BLaER1 treated with 17β-estradiol and CSF1 and Interleukin-3, amounts not matched to agents 10 nM and 100 nM (cell line): ENCODE data around the gene SLC38A7.

Experiments
- H3K27ac ChIP-seq, 11 experiments: shearing (Covaris generic); formaldehyde crosslinking; 2 replicates each; pipeline ENCODE4 v1.8.1; 2022
- H3K27me3 ChIP-seq, 11 experiments: shearing (Covaris generic); formaldehyde crosslinking; 2 replicates each; pipeline ENCODE4 v1.8.1; 2022
- H3K36me3 ChIP-seq, 11 experiments: shearing (Covaris generic); formaldehyde crosslinking; 2 replicates each; pipeline ENCODE4 v1.8.1; 2022
- H3K4me1 ChIP-seq, 10 experiments: shearing (Covaris generic); formaldehyde crosslinking; 2 replicates each; pipeline ENCODE4 v1.8.1; 2022
- H3K4me2 ChIP-seq, 11 experiments: shearing (Covaris generic); formaldehyde crosslinking; 2 replicates each; pipeline ENCODE4 v1.8.1; 2022
- H3K4me3 ChIP-seq, 10 experiments: shearing (Covaris generic); formaldehyde crosslinking; 2 replicates each; pipeline ENCODE4 v1.8.1; 2022
- H3K9ac ChIP-seq, 11 experiments: shearing (Covaris generic); formaldehyde crosslinking; 2 replicates each; pipeline ENCODE4 v1.8.1; 2022
- H3K9me3 ChIP-seq, 11 experiments: shearing (Covaris generic); formaldehyde crosslinking; replicated peaks in 1 of 11; 2 replicates each; pipeline ENCODE4 v1.8.1; 2022
- H4K20me1 ChIP-seq, 11 experiments: shearing (Covaris generic); formaldehyde crosslinking; 2 replicates each; pipeline ENCODE4 v1.8.1; 2022
- Cebpa-rat ChIP-seq, 11 experiments: shearing (Covaris generic); IDR thresholded peaks; 2 replicates each; pipeline ENCODE4 v1.8.1; 2022

Gene SLC38A7, protein sequence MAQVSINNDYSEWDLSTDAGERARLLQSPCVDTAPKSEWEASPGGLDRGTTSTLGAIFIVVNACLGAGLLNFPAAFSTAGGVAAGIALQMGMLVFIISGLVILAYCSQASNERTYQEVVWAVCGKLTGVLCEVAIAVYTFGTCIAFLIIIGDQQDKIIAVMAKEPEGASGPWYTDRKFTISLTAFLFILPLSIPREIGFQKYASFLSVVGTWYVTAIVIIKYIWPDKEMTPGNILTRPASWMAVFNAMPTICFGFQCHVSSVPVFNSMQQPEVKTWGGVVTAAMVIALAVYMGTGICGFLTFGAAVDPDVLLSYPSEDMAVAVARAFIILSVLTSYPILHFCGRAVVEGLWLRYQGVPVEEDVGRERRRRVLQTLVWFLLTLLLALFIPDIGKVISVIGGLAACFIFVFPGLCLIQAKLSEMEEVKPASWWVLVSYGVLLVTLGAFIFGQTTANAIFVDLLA

DNA sequence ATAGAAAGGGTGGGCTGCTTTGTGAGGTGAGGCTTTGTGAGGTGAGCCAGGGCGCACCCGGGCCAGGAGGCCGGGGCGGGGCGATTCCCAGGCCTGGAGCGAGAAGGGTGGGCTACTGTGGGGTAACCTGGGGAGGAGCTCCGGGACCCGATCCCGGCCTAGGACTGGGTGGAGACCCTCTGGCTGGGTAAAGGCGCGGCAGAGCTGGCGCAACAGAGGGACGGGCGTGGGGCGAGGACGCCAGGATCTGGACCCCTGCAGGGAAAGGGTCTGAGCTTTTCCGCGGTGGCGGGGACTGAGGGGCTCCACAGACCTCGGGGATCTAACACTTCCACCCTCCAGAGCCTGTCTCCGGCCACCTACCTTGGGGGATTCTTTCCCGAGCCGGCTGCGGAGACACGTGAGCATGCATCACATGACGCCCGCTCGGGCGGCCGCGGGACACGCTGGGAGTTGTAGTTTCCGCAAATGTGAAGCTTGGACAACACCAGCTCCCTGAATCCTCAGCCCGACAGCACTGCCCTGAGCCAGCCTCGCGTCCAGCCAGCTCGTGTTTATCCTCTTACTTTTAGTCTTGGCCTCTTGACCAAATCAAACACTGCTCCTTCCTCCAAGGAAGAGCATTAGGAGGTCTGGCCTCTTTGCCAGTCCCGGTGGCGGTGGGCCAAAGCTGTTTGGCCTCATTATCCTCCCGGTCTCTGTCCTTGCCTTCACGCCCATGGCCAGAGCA, at the start of gene SLC38A7:
SLC38A7 (minus strand) TSS at position 417 of the 730 bp plus-strand sequence. CDS start 4,644 bp downstream, outside the sequence.
- Histone ChIP-seq H3K4me3 (peak within 1 kb of the TSS; percentile 74 to 96 (median 86)), H3K27me3 (no peaks in the 10 kb centered on the region), H3K4me2 (peak within 1 kb of the TSS; percentile 89 to 100 (median 95)), H3K4me1 (peaks cover 14 to 55% (median 20%) of the 10 kb centered on the region in 10 experiments), H3K27ac (peak within 1 kb of the TSS; percentile 75 to 97 (median 86)), H3K9me3 (no peaks in the 10 kb centered on the region), H4K20me1 (peaks cover 0 to 38% (median 0%) of the 10 kb centered on the region in 11 experiments; a peak in 7 of 22 replicates), H3K36me3 (peaks cover 5 to 29% (median 12%) of the 10 kb centered on the region in 11 experiments; a peak in 18 of 22 replicates), H3K9ac (peak within 1 kb of the TSS; percentile 83 to 95 (median 90))
- TF ChIP-seq Cebpa-rat (IDR thresholded peaks at IDR 0.05): no peak

DNA sequence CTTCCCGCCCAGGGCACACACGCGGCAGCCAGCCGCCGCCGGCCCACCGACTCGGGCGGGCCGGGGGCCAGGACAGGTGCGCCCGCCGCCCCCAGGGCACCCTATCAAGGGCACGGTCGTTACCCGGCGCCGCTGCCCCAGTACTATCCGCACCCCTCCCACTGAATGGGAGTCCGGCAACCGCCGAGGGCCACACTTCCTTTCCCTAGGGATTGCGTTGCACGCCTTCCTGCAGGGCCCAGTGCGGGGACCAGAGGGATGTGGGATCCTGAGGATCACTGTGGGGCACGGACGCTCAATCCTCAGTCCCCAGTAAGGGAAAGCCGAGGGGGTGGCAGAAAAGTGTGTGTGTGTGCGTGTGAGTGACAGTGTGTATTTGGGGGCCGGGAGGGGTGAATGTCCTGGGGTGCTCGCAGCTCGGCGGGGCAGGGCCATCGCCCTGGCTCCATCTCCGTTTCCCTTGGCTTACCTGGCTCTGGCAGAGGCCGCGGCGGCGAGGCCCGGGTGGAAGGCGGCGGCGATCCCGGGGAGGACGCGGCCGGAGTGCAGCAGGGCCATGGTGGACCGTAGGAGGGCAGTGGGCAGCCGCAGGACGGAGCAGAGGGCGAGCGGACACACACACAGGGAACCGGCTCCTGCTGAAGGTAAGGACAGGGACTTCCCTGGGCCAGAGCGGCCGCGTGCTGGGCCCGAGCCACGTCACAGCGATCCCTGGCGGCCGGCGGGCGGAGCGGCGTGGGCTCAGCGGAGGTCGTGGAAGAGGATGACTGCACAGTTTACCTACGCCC, 49.3 kb upstream of the SLC38A7 start, which contains the start of gene GOT2:
GOT2 (minus strand) TSS at position 646 of the 788 bp plus-strand sequence; CDS start at position 558, 88 bp downstream.
- H3K9me3 ChIP-seq: no peaks in the 10 kb centered on the region
- H3K4me2 ChIP-seq: peak within 1 kb of the TSS; percentile 85 to 97 (median 91)
- peak within 1 kb of the TSS; percentile 74 to 96 (median 92) for H3K4me3 ChIP-seq
- H3K27ac ChIP-seq: peak within 1 kb of the TSS; percentile 12 to 89 (median 85); a peak in 21 of 22 replicates
- H4K20me1 ChIP-seq: peaks cover 0 to 39% (median 27%) of the 10 kb centered on the region in 11 experiments; a peak in 15 of 22 replicates
- H3K36me3 ChIP-seq: peaks cover 0 to 27% (median 13%) of the 10 kb centered on the region in 11 experiments; a peak in 15 of 22 replicates
- H3K4me1 ChIP-seq: peaks cover 30 to 45% (median 38%) of the 10 kb centered on the region in 10 experiments
- no peaks in the 10 kb centered on the region for H3K27me3 ChIP-seq
- TF ChIP-seq Cebpa-rat (IDR thresholded peaks at IDR 0.05): no peak
- peak within 1 kb of the TSS; percentile 77 to 93 (median 87) for H3K9ac ChIP-seq

DNA sequence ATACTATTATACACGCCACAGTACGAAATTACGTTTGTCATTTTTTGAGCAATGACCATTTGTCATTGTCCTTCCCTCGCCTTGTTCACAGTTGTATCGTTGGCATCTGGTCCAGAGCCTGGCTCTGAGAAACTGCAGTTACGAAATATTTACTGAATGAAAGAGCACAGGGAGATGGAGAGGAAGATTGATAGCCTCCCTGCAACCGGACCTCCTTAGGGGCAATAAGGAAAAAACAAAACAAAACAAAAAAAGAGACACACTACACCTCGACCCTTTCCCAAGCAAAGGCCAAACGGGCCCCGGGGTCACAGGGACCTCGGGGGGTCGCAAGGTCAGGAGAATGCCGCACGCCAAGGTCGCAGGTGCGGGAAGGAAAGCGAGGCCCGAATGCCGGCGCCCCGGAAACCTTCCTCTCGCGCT, 48.7 kb upstream of the SLC38A7 start:
- TF ChIP-seq Cebpa-rat (IDR thresholded peaks at IDR 0.05): 0 out of 22 replicates have a peak, but pooled peaks of 1 of the 11 experiments have one; percentile 20
- H3K4me3 ChIP-seq: peak overlapping the region; percentile 74 to 96 (median 92)
- peak overlapping the region; percentile 12 to 89 (median 85); a peak in 21 of 22 replicates for H3K27ac ChIP-seq
- H3K36me3 ChIP-seq: peaks cover 0 to 33% (median 15%) of the 10 kb centered on the region in 11 experiments; a peak in 15 of 22 replicates
- H3K9me3 ChIP-seq: no peaks in the 10 kb centered on the region
- H3K27me3 ChIP-seq: no peaks in the 10 kb centered on the region
- H3K9ac ChIP-seq: peak overlapping the region; percentile 77 to 93 (median 87)
- H3K4me2 ChIP-seq: peak overlapping the region; percentile 85 to 97 (median 91)
- peaks cover 30 to 45% (median 38%) of the 10 kb centered on the region in 10 experiments for H3K4me1 ChIP-seq
- H4K20me1 ChIP-seq: peaks cover 0 to 45% (median 33%) of the 10 kb centered on the region in 11 experiments; a peak in 15 of 22 replicates

DNA sequence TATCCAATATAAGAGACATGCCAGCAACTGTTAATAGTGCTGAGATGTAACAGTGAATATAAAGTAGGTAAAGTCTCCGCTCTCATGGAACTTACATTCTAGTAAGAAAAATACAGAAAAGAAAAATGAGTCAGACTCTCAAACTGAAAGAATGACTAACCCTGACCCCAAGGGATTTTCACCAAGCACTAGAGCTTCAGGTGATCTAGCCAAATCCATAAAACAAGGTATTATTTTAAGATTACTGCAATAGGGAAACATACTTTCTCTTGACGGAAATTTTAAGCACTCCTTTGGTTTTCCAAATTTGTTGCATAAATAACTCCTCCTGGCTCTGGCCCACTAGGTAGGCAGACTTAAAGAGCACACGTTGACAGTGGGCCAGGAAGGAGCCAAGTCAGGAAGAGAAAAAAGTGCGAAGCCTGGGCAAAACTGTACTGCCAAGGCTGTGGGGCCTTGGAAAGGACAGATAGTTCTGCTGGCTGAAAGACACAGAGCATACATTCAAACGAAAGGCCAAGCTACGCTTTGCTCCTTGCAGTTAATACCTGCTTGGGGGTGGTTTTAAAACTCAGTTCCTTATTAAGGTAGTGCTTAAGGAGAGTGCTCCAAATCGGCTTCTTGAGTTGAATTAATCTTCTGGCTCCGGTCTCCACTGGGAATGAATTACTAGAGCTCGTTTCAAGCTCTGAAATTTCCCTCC, 48.1 kb upstream of the SLC38A7 start:
- peak overlapping the region in 8 of 11 experiments; percentile 25 to 89 (median 85); a peak in 12 of 22 replicates for H3K27ac ChIP-seq
- H3K36me3 ChIP-seq: peaks cover 0 to 38% (median 20%) of the 10 kb centered on the region in 11 experiments; a peak in 15 of 22 replicates
- no peaks in the 10 kb centered on the region for H3K9me3 ChIP-seq
- H3K4me2 ChIP-seq: peak overlapping the region; percentile 85 to 97 (median 91)
- peak overlapping the region; percentile 77 to 93 (median 87) for H3K9ac ChIP-seq
- H3K4me3 ChIP-seq: peak overlapping the region; percentile 74 to 96 (median 92)
- H3K27me3 ChIP-seq: no peaks in the 10 kb centered on the region
- peaks cover 30 to 45% (median 38%) of the 10 kb centered on the region in 10 experiments for H3K4me1 ChIP-seq
- no peak for TF ChIP-seq Cebpa-rat (IDR thresholded peaks at IDR 0.05)
- peaks cover 0 to 51% (median 39%) of the 10 kb centered on the region in 11 experiments; a peak in 17 of 22 replicates for H4K20me1 ChIP-seq

DNA sequence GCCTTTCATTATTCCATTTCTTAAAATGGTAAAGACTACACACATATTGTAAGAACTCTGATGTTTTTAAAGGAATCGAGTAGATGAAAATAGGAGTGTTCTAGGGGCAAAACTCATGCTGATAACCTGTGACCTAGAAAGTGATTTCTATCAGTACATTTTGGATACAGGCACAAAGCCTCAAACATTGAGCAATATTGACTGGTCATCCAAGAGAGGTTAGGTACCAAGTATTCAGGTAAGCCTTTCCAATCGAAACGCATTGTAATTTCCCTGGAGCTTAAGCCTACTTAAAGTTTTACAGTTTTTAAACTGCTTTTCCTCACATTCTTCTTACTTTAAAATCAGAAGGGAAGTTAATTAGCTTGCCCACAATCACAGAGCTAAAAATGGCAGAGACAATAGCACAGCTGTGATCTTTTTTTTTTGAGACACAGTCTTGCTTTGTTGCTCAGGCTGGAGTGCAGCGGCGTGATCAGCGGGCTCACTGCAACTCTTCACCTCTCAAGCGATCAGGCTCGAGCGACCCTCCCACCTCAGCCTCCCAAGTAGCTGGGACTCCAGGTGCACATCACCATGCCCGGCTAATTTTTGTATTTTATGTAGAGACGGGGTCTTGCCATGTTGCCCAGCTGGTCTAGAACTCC, 46.3 kb upstream of the SLC38A7 start:
- peak overlapping the region in 2 of 11 experiments; percentile 7 to 10; a peak in 1 of 22 replicates for H3K27ac ChIP-seq
- H3K4me2 ChIP-seq: peak overlapping the region; percentile 12 to 94 (median 85); a peak in 19 of 22 replicates
- H3K4me3 ChIP-seq: no peak overlapping the region
- H3K9me3 ChIP-seq: no peaks in the 10 kb centered on the region
- peaks cover 0 to 69% (median 53%) of the 10 kb centered on the region in 11 experiments; a peak in 17 of 22 replicates for H4K20me1 ChIP-seq
- peaks cover 30 to 45% (median 38%) of the 10 kb centered on the region in 10 experiments for H3K4me1 ChIP-seq
- H3K27me3 ChIP-seq: no peaks in the 10 kb centered on the region
- TF ChIP-seq Cebpa-rat (IDR thresholded peaks at IDR 0.05): no peak
- H3K9ac ChIP-seq: peak overlapping the region in 1 of 11 experiments; percentile 6; a peak in 1 of 22 replicates
- H3K36me3 ChIP-seq: peaks cover 0 to 50% (median 20%) of the 10 kb centered on the region in 11 experiments; a peak in 17 of 22 replicates

DNA sequence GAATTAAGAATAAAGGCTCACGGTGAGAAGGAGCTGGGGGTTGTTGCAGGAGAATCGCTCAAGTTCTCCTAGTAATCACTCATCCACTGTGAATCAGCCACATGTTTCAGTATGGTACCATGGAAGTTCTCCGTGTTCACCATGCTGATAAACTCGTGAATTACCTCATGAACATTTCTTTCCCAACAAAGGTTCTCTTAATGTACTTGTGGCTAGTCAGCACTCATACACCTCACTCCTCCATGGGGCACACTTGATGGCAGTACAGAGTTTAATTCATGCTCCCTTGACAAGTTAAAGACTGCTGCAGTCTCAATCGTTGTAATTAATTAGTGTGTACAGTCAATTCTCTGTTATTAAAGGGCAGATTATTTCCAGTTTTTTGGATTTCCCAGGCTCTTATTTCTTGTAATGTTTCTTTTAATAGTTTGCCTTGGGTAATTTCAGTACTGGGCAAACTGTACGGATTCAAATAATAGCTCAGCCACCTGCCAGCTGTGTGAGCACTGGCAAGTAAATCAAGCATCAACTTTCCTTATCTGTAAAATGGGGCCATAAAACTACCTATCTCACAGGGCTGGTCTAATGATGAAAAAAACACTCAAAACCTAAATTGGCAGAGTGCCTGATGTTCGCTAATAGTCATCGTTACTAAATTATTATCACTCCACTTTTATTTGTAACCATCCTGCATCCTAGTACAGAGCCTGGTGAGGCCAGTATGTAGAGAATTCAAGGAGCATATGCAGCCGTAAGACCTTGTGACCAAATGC, 43.4 kb upstream of the SLC38A7 start:
- Histone ChIP-seq H3K36me3 (peaks cover 15 to 72% (median 35%) of the 10 kb centered on the region in 11 experiments), H3K4me2 (no peak overlapping the region)

More for the DNA sequence above, 43.4 kb upstream of the SLC38A7 start:
- Histone ChIP-seq H3K4me3 (no peak overlapping the region), H3K9ac (no peak overlapping the region), H3K9me3 (no peaks in the 10 kb centered on the region), H3K27me3 (no peaks in the 10 kb centered on the region), H4K20me1 (peaks cover 0 to 89% (median 56%) of the 10 kb centered on the region in 11 experiments; a peak in 18 of 22 replicates), H3K27ac (no peak overlapping the region), H3K4me1 (peaks cover 20 to 34% (median 30%) of the 10 kb centered on the region in 10 experiments)
- no peak for TF ChIP-seq Cebpa-rat (IDR thresholded peaks at IDR 0.05)
